K562 (cell line): ENCODE data around the gene CEP192. TPM values are rescaled to one million over a fixed set of nuclear protein-coding genes. Genes with fewer than 3 reads are reported as not detected.

ENCODE experiments used
- NCOA2 ChIP-seq, 2 experiments: fragments of 450-650 bp; IDR thresholded peaks; 2 replicates each; pipeline ENCODE4 v1.6.1; 2018; ENCODE audit warnings: mild to moderate bottlenecking in 2 of 2, moderate library complexity in 1 of 2; ENCODE audit not compliant: partially characterized antibody in 2 of 2
- ZNF407 ChIP-seq: fragments of 450-650 bp; IDR thresholded peaks from 2 replicates; pipeline ENCODE4 v1.6.1; 2016; ENCODE audit warnings: low read depth
- ZNF586 ChIP-seq: fragments of 450-650 bp; formaldehyde crosslinking; conservative IDR thresholded peaks from 2 replicates; pipeline ENCODE4 v1.4.0; 2020; ENCODE audit warnings: mild to moderate bottlenecking, moderate library complexity
- polyA plus RNA-seq, 8 experiments: library from polyadenylated mRNA; depleted of rRNA in 4 of 8; stranded (reverse) in 5 of 8; unstranded in 3 of 8; fragments of >200 nt; fragmentation: Nextera tagmentation in 2 of 8; fragmentation: Illumina TruSeq in 1 of 8; extraction: Ambion mirVana in 2 of 8; extraction: Trizol in 1 of 8; gene quantifications; 2 replicates each; pipeline versions ENCODE4 v1.2.1 to v1.2.3, GENCODE V29; 2011 to 2014; ENCODE audit warnings: inconsistent platforms in 1 of 8, missing spikeins in 1 of 8
- total RNA-seq, 7 experiments: library from RNA; depleted of rRNA in 6 of 7; stranded (reverse); fragments of >200 nt in 6 of 7; fragmentation: Illumina TruSeq in 2 of 7; extraction: Trizol in 2 of 7; gene quantifications; 2 replicates each; pipeline versions ENCODE4 v1.2.1 to v1.2.3, GENCODE V29; 2011 to 2021; ENCODE audit warnings: low replicate concordance in 1 of 7

Gene CEP192
- total and polyA plus RNA-seq, 9 of the 15 experiments (the other 6 are each of a cell fraction or from before 2014, with no cell fraction given), result 14.4 to 54.4 (median 35.8) TPM

GRCh38 chr18:12968115-12968514 lies 23.0 kb upstream of the CEP192 start (continued):
- no peak for TF ChIP-seq ZNF407
- TF ChIP-seq ZNF586 (CRISPR knock-in tag), result no peak
- no peak for TF ChIP-seq NCOA2 (IDR thresholded peaks at IDR 0.05; ENCODE audit: partially characterized antibody in 2 of 2)
